Esophagus mucosa (tissue), 1 donor: ENCODE data around the gene SIGLEC1. TPM values are rescaled to one million over a fixed set of nuclear protein-coding genes. Genes with fewer than 3 reads are reported as not detected.

Source experiments
- ATAC-seq: fragments of 200-7000 bp; cut with Tn5 transposase; one replicate; pipeline ENCODE4 v1.9.1; 2020
- total RNA-seq: library from RNA; stranded (reverse); gene quantifications from one replicate; pipeline ENCODE4 v1.2.4, GENCODE V29; 2023
- donor health status: DM: yes; HTN: yes; CAD: no.

SIGLEC1 gene
- total RNA-seq, 1 donor from 2014 or later: 0.80 TPM

- ATAC-seq: no peak
These were observed 31.6 kb upstream of the SIGLEC1 start for GRCh38 chr20:3744037-3744436.

GRCh38 chr20:3743251-3743650 lies 30.9 kb upstream of the SIGLEC1 start:
- ATAC-seq: no peak

- no peak for ATAC-seq
These were observed 29.5 kb upstream of the SIGLEC1 start for GRCh38 chr20:3741836-3742458.

- no peak for ATAC-seq
These were observed 28.4 kb upstream of the SIGLEC1 start for GRCh38 chr20:3740615-3741301.

GRCh38 chr20:3739926-3740451 lies 27.6 kb upstream of the SIGLEC1 start:
- ATAC-seq: no peak

GRCh38 chr20:3739054-3739925 lies 26.9 kb upstream of the SIGLEC1 start:
- peak; percentile 40 for ATAC-seq

GRCh38 chr20:3738111-3739053 lies 26.0 kb upstream of the SIGLEC1 start:
- ATAC-seq: no peak

GRCh38 chr20:3735768-3736167 lies 23.4 kb upstream of the SIGLEC1 start:
- ATAC-seq: no peak

- ATAC-seq: peak; percentile 55
These were observed 21.9 kb upstream of the SIGLEC1 start for GRCh38 chr20:3734111-3734843.

GRCh38 chr20:3733119-3733995 lies 21.0 kb upstream of the SIGLEC1 start:
- ATAC-seq: no peak

GRCh38 chr20:3732327-3733118 lies 20.1 kb upstream of the SIGLEC1 start, which contains the start of gene HSPA12B:
TSS of gene HSPA12B (plus strand) at chr20:3732685. CDS start at chr20:3738675, 5,990 bp downstream.
- ATAC-seq: no peak

- ATAC-seq: no peak
These were observed 19.5 kb upstream of the SIGLEC1 start for GRCh38 chr20:3731944-3732326.

- ATAC-seq: no peak
These were observed 18.6 kb upstream of the SIGLEC1 start for GRCh38 chr20:3730803-3731672.

- ATAC-seq: no peak
These were observed 17.6 kb upstream of the SIGLEC1 start for GRCh38 chr20:3729811-3730540.

- no peak for ATAC-seq
These were observed 17.0 kb upstream of the SIGLEC1 start for GRCh38 chr20:3729378-3729777.

GRCh38 chr20:3728876-3729275 lies 16.5 kb upstream of the SIGLEC1 start:
- no peak for ATAC-seq

GRCh38 chr20:3728354-3728753 lies 16.0 kb upstream of the SIGLEC1 start:
- no peak for ATAC-seq
